Activated CD8-positive, alpha-beta memory T cell treated with anti-CD3 and anti-CD28 coated beads, Interleukin-2, amount 50 U/mL, for 4 hours (primary cell): Measurements from ENCODE around the gene TMC8.

ENCODE experiments used
- DNase-seq: peaks from one replicate; pipeline ENCODE4 v3.0.0-alpha.2; 2020

TMC8 gene

GRCh38 chr17:78124081-78124835 lies 6.3 kb upstream of the TMC8 start:
- no peak for DNase-seq

- no peak for DNase-seq
Observed at GRCh38 chr17:78124836-78125137, 5.8 kb upstream of the TMC8 start.

DNA sequence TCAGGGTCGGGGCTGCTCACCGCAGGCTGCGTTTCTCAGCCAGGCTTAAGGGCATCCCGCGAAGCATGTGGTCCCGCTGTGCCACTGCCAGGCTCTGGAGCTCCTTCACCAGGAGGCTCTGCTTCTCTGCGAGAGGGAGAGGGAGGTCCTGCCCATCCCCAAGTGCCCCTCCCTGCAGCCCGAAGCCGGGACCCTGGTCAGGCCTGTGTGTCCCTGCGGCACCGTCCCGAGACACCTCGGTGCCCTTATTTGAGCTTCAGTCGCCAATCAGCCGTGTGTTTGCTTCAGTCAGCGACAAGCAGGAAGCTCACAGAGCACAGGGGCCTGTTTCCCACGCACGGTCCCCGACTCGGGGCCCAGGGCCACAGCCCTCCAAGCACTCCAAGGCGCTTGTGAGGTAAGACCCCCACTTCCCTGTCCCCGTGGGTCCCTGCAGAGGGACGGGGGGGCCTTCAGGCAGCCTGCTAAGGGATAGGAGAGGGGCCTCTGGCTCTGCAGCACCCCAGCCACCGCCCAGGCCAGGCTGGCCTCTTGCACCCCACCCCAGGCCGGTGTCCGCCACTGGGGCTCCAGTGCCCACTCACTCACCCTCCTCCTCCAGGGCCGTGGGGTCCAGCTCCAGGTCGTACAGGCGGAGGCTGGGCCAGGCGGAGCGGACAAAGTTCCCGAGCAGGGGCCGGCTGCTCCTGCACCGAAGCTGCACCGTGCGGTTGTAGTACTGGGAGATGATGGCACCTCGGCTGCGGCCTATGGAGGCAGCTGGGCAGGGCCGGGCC lies 5.2 kb upstream of the TMC8 start:
- DNase-seq: no peak

GRCh38 chr17:78125976-78126894 lies 4.3 kb upstream of the TMC8 start:
- no peak for DNase-seq

DNA sequence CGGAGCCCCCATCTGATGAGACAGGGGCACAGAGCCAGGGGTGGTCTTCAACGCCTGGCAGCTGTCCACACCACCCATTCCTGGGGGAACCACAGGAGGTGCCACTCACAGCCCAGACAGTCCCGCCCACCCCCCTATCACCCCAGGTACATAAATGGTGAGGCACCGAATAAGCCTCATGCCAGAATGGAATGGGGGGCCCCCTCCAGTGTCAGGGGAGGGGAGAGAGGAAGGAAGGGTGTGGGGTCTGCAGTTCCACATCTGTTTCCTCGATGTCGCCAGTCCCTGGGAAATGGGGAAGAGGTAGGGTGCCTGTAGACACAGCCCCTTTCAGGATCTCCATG lies 3.7 kb upstream of the TMC8 start:
- DNase-seq: no peak

GRCh38 chr17:78127239-78127887 lies 3.2 kb upstream of the TMC8 start:
- DNase-seq: peak; percentile 62

DNA sequence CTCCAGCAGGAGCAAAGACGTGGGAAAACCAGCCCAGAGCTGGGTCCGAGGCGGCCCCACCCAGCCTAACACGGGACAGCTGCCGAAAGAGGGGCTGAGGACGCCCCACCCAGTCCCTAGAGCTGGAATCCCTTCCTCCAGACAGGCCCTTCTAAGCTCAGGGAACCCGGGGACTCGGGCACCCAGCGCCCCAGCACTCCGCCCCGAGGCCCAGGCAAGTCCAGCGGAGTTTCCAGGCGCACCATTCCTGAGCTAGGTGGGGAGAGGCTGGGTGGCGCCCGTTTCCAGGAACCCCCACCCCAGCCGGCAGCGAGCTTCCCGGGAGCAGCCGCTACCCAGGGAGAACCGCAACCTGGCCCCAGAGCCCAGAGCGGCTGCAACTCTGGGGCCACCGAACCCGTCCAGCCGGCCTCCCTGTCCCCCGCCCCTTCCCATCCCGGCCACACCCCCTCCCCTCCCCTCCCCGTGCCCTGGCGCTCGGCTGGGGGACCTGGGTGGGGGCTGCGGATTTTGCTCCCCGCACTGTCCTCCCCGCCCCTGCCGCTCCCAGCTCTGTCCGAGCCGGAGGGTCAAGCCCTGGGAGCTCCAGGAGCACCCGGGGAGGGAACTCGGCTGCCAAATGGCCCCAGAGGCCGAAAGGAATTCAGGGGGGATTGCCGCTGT lies 2.6 kb upstream of the TMC8 start:
- DNase-seq: no peak

- peak; percentile 70 for DNase-seq
Observed at GRCh38 chr17:78128551-78129350, 1.8 kb upstream of the TMC8 start, which contains the start of gene TMC6. Gene TMC6, minus strand, starts transcription at chr17:78128755. Its CDS starts 1,923 bp downstream, at chr17:78126832.

- DNase-seq: no peak
Observed at GRCh38 chr17:78129351-78130089, 1.1 kb upstream of the TMC8 start.

DNA sequence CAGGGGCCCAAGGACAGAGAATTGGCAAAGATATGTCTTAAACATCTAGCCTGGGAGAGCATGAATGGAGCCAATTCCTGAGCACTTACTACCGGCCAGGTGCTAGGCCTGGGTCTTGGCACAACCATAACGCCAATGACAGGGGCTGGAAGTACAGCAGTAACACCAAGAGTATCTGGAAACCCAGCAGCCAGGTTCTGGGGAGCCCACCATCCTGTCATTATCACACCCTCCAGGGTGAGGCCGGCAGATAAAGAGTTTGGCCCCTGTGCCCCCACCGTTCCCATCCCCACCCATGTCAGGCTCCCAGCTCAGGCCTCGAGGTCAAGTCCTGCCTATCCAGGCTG lies 508 bp upstream of the TMC8 start:
- DNase-seq: no peak

DNA sequence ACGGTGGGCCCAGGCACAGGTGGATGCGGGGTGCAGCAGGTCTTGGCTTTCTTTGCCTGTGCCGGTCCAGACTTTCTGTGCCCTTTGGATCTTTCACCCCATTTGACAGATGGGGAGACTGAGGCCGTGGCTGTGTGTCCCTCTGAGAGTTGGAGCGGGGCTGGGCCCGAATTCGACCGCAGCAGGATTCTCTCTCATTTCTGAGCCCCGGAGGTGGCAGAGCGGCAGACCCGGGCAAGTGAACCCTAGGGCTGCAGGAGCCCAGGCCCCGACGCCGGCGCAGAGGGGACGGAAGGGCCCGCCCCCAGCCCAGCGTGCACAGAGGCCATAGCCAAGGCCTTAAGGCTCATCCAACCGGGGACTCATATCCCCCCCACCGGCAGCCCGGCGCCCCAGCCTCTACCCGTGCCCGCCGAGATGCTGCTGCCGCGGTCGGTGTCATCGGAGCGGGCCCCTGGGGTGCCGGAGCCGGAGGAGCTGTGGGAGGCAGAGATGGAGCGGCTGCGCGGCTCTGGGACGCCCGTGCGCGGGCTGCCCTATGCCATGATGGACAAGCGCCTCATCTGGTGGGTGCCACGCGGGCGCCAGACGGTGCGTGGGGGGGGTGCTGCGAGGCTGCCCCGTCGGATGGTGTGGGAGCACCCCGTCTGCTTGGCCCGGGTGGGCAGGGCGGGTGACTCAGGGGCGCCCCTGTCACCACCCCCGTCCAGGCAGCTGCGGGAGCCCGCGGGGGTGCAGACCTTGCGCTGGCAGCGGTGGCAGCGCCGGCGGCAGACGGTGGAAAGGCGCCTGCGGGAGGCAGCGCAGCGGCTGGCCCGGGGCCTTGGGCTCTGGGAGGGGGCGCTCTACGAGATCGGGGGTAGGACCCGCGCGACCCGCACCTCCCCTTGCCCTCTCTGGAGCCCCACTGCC lies 857 bp downstream of the TMC8 start:
- DNase-seq: peak; percentile 76

DNA sequence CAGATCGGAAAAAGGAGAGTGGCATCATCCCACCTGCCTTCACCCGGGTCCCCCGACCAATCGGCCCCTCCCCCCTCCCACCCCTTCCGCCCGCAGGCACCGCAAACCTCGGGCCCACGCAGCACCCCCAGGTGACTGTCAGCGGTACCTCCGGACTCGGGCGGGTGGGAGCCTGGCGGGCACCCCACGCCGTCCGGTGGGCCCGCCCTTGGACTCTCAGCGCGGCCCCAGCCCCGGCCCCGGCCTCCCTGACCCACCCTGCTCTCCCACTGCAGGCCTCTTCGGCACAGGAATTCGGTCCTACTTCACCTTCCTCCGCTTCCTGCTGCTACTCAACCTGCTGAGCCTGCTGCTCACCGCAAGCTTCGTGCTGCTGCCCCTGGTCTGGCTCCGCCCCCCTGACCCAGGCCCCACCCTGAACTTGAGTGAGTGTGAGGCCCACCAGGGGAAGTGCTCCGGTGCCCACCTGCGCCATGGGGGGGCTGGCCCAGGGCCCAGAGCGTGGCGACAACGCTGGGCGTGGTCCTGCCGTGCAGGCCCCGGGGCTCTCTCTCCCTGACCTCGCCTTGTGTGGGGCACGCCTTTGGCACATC lies 1.6 kb downstream of the TMC8 start:
- peak; percentile 68 for DNase-seq

DNA sequence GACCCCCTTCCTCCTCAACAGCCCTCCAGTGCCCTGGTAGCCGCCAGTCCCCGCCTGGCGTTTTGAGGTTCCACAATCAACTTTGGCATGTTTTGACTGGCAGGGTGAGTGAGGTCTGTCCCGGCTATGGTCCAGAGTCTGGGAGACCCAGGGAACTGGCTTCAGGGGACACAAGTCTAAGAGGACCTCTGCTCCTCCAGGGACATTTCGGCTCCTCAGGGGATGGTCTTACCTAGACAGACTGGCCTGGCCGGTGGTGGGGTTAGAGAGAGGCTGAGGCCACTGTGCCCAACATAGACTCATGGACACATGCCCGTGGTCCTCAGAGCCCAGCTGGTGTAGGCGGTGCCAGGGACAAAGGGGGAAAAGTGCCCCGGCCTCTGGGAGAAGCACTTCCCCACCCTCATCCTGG lies 2.2 kb downstream of the TMC8 start:
- no peak for DNase-seq

DNA sequence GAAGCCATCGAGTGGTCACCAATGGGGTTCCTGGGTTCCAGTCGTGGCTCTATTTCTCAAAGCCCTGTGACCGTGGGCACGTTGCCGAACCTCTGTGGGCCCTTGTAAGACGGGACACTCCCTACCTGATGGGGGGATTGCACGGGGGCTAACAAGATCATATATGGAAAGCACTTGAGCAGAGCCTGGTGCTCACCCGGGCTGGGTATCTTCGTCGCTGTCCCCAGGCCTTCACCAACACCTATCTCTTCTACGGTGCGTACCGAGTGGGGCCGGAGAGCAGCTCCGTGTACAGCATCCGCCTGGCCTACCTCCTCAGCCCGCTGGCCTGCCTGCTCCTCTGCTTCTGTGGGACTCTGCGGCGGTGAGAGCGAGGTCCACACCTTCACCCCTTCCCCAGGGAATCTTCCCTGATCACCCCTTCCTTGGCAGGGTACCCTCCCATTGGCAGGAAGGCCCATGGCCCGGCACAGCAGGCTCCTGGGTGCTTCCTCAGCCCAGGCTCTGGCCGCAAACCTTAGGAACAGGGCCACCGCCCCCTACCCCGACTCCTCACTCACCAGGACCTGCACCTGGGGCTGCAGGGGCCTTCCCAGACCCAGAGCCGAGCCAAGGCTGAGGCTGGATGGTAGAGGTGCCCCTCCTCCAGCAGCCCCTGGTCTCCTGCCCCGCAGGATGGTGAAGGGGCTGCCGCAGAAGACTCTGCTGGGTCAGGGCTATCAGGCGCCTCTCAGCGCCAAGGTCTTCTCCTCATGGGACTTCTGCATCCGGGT lies 2.8 kb downstream of the TMC8 start:
- no peak for DNase-seq

DNA sequence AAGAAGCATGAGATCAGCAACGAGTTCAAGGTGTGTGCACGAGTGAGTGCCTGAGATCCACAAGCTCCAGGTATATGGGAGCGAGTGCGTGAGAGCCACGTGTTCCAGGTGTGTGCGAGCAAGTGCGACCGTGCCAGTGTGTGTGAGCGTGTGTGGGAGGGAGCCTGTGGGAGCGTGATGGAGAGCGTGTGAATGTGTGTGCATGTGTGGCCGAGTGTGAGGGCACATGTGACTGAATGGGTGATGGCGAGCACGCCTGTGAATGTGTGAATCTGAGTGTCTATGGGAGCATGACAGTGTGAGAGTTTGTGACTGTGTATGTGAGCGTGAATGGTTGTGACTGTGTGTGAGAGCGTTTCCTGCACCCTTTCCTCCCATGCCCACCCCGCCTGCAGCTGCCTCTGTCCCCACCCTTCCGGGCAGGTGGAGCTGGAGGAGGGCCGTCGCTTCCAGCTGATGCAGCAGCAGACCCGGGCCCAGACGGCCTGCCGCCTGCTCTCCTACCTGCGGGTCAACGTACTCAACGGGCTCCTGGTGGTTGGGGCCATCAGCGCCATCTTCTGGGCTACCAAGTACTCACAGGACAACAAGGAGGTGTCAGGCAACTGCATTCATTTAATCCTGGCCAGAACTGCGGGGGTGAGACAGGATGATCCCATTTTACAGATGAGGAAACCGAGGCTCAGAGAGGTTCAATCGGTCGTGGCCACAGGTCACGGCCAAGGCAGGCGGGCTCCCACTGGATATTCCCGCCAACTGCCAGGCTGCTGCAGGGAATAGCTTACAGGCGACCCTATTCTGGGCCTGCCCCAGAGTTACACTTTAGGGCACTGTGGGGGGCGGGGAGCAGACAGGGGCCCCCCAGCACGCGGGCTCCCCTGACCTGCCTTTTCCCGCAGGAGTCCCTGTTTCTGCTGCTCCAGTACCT lies 3.7 kb downstream of the TMC8 start:
- DNase-seq: peak; percentile 78

DNA sequence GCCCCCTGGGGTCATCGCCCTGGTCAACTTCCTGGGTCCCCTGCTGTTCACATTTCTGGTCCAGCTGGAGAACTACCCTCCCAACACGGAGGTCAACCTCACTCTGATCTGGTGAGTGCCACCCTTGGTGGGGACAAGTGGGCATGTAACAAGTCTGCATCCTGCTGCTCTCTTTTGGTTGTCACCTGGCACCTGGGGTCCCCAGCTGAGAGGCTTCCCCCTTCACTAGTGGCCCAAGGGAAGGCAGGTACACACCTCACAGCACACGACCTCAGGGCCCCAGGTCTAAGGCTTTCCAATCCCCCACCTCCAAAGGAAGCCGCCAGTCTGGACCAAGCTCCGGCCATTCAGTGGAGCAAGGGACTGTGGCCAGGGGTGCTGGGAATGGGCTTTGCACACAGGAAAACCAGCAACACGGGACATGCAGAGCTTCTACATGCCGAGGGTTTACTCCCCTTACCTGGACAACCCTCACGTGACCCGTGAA lies 4.4 kb downstream of the TMC8 start:
- no peak for DNase-seq

GRCh38 chr17:78135858-78136500 lies 5.4 kb downstream of the TMC8 start:
- no peak for DNase-seq
